HepG2 (cell line): ENCODE results near the gene NUDT22. TPM values are rescaled to one million over a fixed set of nuclear protein-coding genes. Genes with fewer than 3 reads are reported as not detected.

ENCODE experiments used
- BCL6 ChIP-seq: IDR thresholded peaks from 2 replicates; pipeline ENCODE4 v1.6.1; 2016; ENCODE audit warnings: missing genetic modification reagents, missing compliant biosample characterization
- MAX ChIP-seq: IDR thresholded peaks from 2 replicates; pipeline ENCODE4 v1.6.1; 2012; ENCODE audit warnings: inconsistent platforms
- PITX1 ChIP-seq: sonication (generic); formaldehyde crosslinking; IDR thresholded peaks from 2 replicates; pipeline ENCODE4 v1.5.1; 2020; ENCODE audit warnings: mild to moderate bottlenecking, missing genetic modification reagents
- SNAPC4 ChIP-seq: sonication (generic); formaldehyde crosslinking; IDR thresholded peaks from 2 replicates; pipeline ENCODE4 v1.4.0; 2020; ENCODE audit warnings: mild to moderate bottlenecking, missing genetic modification reagents
- TARDBP ChIP-seq: sonication (generic); formaldehyde crosslinking; IDR thresholded peaks from 2 replicates; pipeline ENCODE4 v1.8.0; 2022; ENCODE audit warnings: mild to moderate bottlenecking, missing genetic modification reagents
- TOPORS ChIP-seq: sonication (generic); formaldehyde crosslinking; IDR thresholded peaks from 2 replicates; pipeline ENCODE4 v1.8.0; 2023; ENCODE audit warnings: mild to moderate bottlenecking, missing genetic modification reagents
- UBTF ChIP-seq: sonication (generic); formaldehyde crosslinking; IDR thresholded peaks from 2 replicates; pipeline ENCODE4 v1.4.0; 2020; ENCODE audit warnings: mild to moderate bottlenecking, missing genetic modification reagents
- ZFP82 ChIP-seq: sonication (generic); formaldehyde crosslinking; IDR thresholded peaks from 2 replicates; pipeline ENCODE4 v1.5.1; 2020; ENCODE audit warnings: mild to moderate bottlenecking, missing genetic modification reagents, borderline replicate concordance
- ZGPAT ChIP-seq: IDR thresholded peaks from 2 replicates; pipeline ENCODE4 v1.6.1; 2016; ENCODE audit warnings: mild to moderate bottlenecking
- ZNF580 ChIP-seq: IDR thresholded peaks from 2 replicates; pipeline ENCODE4 v1.6.1; 2016; ENCODE audit warnings: low read depth, borderline replicate concordance
- ZNF773 ChIP-seq: sonication (generic); formaldehyde crosslinking; IDR thresholded peaks from 2 replicates; pipeline ENCODE4 v1.4.0; 2020; ENCODE audit warnings: missing genetic modification reagents, borderline replicate concordance
- ZSCAN12 ChIP-seq: sonication (generic); formaldehyde crosslinking; IDR thresholded peaks from 2 replicates; pipeline ENCODE4 v1.9.0; 2021; ENCODE audit warnings: mild to moderate bottlenecking, missing genetic modification reagents
- ZSCAN21 ChIP-seq: sonication (generic); formaldehyde crosslinking; IDR thresholded peaks from 2 replicates; pipeline ENCODE4 v1.8.0; 2022; ENCODE audit warnings: mild to moderate bottlenecking, missing genetic modification reagents, moderate library complexity, borderline replicate concordance
- polyA plus RNA-seq, 8 experiments: library from polyadenylated mRNA; depleted of rRNA in 3 of 8; stranded (reverse) in 7 of 8; unstranded in 1 of 8; fragments of >200 nt; fragmentation: Illumina TruSeq in 4 of 8; extraction: Trizol in 4 of 8; gene quantifications; 2 replicates each; pipeline versions ENCODE4 v1.2.1 to v1.2.3, GENCODE V29; 2011 to 2016; ENCODE audit warnings: low read depth in 4 of 8, missing spikeins in 1 of 8, mixed read lengths in 1 of 8; ENCODE audit not compliant: insufficient read depth in 1 of 8
- total RNA-seq, 5 experiments: library from RNA; depleted of rRNA; stranded (reverse); fragments of >200 nt; fragmentation: Illumina TruSeq; extraction: Trizol; gene quantifications; 2 replicates each; pipeline ENCODE4 v1.2.3, GENCODE V29; 2016; ENCODE audit warnings: low read depth in 1 of 5
- TF ChIP-seq, protein P1 (sequence below): IDR thresholded peaks from 2 replicates; pipeline ENCODE4 v1.6.1; 2016; ENCODE audit warnings: missing compliant biosample characterization, missing genetic modification reagents, borderline replicate concordance
- TF ChIP-seq, protein P2 (sequence below): sonication (generic); formaldehyde crosslinking; IDR thresholded peaks from 2 replicates; pipeline ENCODE4 v1.4.0; 2020; ENCODE audit warnings: missing genetic modification reagents, borderline replicate concordance

Gene NUDT22
- total and polyA plus RNA-seq, 2 of the 13 experiments (the other 11 are each of a cell fraction or from before 2014, with no cell fraction given) = 33.5 to 39.8 TPM

DNA sequence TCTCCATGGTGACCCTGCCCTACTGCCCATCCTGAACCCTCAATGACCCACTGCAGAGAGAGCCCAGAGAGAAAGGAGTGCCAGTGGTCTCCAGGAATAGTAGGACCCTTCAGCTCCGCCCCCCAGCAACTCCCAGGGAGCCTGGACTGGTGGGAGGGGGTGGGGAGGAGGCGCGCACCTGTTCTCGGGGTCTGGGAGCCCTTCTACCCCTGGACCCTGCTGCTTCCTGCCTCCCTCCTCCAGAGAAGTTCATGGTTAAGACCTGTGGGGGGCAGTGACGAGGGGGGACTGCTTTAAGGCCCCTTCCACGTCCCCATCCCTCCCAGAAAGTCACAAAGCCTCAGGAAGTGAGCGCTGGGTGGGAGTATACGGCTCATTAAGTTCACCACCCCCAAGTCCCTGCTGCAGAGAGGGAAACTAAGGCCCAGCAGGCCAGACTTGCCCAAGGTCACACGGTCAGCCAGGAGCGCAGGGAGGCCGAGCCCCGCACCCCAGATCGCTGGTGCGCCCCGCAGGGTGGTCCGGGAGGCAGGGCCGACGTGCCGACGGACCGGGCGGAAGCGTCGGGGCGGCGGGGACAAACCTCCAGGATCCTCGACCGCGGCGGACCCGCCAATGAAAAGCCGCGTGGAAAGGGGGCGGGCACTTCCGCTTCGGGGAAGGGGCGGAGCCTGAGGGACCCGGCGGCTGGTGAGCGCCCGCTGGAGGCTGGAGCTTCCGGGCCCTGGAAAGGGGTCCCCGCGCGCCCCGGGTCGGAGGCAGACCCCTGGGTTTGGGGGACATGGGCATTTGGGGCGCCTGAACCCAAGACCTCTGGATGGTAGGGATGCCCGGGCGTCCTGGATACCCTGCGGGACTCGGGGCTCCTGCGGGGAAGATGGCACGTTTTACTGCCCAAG, at the start of gene NUDT22, which contains the start of gene TRPT1 (continued):
- TF ChIP-seq ZSCAN21 (CRISPR knock-in tag) (peak; percentile 48; the same call in 1 of the 2 replicates), PITX1 (CRISPR knock-in tag) (no peak), SNAPC4 (CRISPR knock-in tag) (0 out of 2 replicates have a peak, but pooled peaks have one; percentile 75), ZNF773 (peak; percentile 18; the same call in 1 of the 2 replicates), ZFP82 (peak; percentile 96; the same call in 1 of the 2 replicates), TOPORS (CRISPR knock-in tag) (0 out of 2 replicates have a peak, but pooled peaks have one; percentile 28), TARDBP (CRISPR knock-in tag) (peak; percentile 32; the same call in 1 of the 2 replicates), ZNF580 (CRISPR knock-in tag) (peak; percentile 56; the same call in 1 of the 2 replicates), BCL6 (CRISPR knock-in tag) (peak; percentile 45; the same call in 1 of the 2 replicates), ZSCAN12 (CRISPR knock-in tag) (no peak), MAX (peak; percentile 64), UBTF (CRISPR knock-in tag) (peak; percentile 81), ZGPAT (peak; percentile 63; the same call in 1 of the 2 replicates)
- TF ChIP-seq, protein P1, sequence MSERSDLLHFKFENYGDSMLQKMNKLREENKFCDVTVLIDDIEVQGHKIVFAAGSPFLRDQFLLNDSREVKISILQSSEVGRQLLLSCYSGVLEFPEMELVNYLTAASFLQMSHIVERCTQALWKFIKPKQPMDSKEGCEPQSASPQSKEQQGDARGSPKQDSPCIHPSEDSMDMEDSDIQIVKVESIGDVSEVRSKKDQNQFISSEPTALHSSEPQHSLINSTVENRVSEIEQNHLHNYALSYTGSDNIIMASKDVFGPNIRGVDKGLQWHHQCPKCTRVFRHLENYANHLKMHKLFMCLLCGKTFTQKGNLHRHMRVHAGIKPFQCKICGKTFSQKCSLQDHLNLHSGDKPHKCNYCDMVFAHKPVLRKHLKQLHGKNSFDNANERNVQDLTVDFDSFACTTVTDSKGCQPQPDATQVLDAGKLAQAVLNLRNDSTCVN (CRISPR knock-in tag) = no peak
- TF ChIP-seq, protein P2, sequence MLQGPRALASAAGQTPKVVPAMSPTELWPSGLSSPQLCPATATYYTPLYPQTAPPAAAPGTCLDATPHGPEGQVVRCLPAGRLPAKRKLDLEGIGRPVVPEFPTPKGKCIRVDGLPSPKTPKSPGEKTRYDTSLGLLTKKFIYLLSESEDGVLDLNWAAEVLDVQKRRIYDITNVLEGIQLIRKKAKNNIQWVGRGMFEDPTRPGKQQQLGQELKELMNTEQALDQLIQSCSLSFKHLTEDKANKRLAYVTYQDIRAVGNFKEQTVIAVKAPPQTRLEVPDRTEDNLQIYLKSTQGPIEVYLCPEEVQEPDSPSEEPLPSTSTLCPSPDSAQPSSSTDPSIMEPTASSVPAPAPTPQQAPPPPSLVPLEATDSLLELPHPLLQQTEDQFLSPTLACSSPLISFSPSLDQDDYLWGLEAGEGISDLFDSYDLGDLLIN = no peak
